Hematopoietic multipotent progenitor cell treated with erythropoietin and hydrocortisone succinate and interleukin-3 and kit ligand, for 8 days (in vitro differentiated cells): Measurements from ENCODE around the gene VPS13A.

Experiments
- DNase-seq: peaks from one replicate; pipeline ENCODE4 v3.0.0-alpha.2; 2015

The VPS13A gene

GRCh38 chr9:77462066-77462465, 284.7 kb downstream of the VPS13A start:
- no peak for DNase-seq

- no peak for DNase-seq
Measured at GRCh38 chr9:77463151-77463550, 285.8 kb downstream of the VPS13A start.

- DNase-seq = no peak
Measured at GRCh38 chr9:77464661-77465060, 287.3 kb downstream of the VPS13A start.

GRCh38 chr9:77469515-77470231, 292.3 kb downstream of the VPS13A start:
- DNase-seq = no peak
